Heart left ventricle (tissue), 13 donors: ENCODE data around the gene HGS.

ENCODE experiments used
- CTCF ChIP-seq, 12 donors: fragments of 200-600 bp; sonication (generic) in 4 of 12; IDR thresholded peaks; one replicate each; pipeline versions ENCODE4 v1.5.0 to v1.8.0; 2018 to 2022; ENCODE audit warnings: antibody characterized with exemption in 12 of 12, mild to moderate bottlenecking in 5 of 12
- POLR2A ChIP-seq, 2 donors: fragments of 450-650 bp; IDR thresholded peaks; one replicate each; pipeline ENCODE4 v1.6.1; 2017; ENCODE audit warnings: antibody characterized with exemption in 2 of 2, mild to moderate bottlenecking in 2 of 2, moderate library complexity in 2 of 2
- donor health status: ischemic (EF 13 %, LVEDD 7.1; RV severe dilation, severe dysfunction).
- donor health status: DM: no; HTN: yes; CAD: no.
- donor health status: DM: no; HTN: no; CAD: no.
- donor health status: ischemic (EF 25% LVEDD 6.9; RV normal size, moderate dysfunction).
- donor health status: ischemic (EF 25% LVEDD 5.7; RV mildly dilated, moderate dysfunction).
- donor health status: ischemic (EF 35%, LVEDD 5.7; RV mildly dilated, moderate dysfunction).
- donor health status: nonischemic (EF 11% LVEDD 7.7; RV severe dilation, severe dysfunction).
- donor health status: DM: yes; HTN: yes; CAD: no.
- donor health status: PGD.
- donor health status: ischemic (EF 29% LVEDD 5.4; RV normal size, mild dysfunction).
- donor health status: nonischemic (EF 23%, LVEDD 6.1; RV moderate dilation, normal function).

- TF ChIP-seq CTCF (IDR thresholded peaks at IDR 0.05) (no peak), POLR2A (IDR thresholded peaks at IDR 0.05) (no peak)
These were observed 55.1 kb downstream of the HGS start for GRCh38 chr17:81738801-81739393.
